IPS-18c (cell line): ENCODE measurements around the gene DPT.

ENCODE experiments used
- H3K4me3 ChIP-seq: 2 replicates; pipeline ENCODE4 v1.7.0; 2013; ENCODE audit warnings: low read depth, mild to moderate bottlenecking, low read length, moderate library complexity; ENCODE audit not compliant: insufficient read depth
- H3K9me3 ChIP-seq: one replicate; pipeline ENCODE4 v1.6.1; 2013; ENCODE audit warnings: mild to moderate bottlenecking, low read length, moderate library complexity; ENCODE audit not compliant: control insufficient read depth, insufficient read depth

The DPT gene

DNA sequence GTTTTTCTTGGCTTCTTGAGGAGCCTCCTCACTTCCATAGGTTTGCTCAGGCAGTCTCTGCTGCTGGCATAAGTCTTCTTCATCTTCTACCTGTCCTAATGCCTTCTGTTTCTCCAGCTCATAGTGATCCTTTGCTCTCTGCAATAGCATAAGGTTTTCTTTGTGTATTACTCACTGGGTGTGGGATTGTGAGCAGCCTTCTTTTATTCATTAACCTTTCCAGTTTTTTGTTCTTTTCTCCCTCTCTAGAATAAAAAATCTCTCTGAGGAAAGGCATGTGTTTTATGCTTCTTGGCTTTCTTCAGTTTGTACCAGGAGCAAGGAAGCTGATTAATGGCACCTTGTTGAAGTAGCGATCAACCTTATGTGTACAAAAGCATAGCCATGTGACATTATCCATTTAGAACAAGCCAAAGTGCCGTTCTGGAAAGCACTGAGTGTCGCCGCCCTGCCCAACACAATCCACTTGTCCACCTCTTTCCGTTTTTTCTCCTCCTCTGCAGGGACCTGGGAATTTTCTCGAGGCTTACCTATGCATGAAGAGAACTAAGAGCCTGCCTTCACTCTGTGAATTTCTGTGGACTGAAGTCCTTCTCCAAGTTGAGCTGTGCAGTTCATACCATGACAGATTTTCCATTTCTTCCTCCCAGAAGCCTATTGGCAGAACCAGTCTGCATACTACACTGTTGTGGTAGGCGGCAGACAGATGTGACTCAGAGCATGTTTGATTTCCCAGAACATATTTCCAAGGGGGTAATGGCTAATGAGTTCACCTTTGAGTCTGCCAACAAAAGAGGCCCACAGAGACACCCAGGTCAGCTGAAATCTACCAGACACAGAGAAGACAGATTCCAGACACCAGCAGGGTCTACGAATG lies 39.0 kb downstream of the DPT start:
- Histone ChIP-seq H3K4me3 (no peak overlapping the region), H3K9me3 (no peaks in the 10 kb centered on the region)

DNA sequence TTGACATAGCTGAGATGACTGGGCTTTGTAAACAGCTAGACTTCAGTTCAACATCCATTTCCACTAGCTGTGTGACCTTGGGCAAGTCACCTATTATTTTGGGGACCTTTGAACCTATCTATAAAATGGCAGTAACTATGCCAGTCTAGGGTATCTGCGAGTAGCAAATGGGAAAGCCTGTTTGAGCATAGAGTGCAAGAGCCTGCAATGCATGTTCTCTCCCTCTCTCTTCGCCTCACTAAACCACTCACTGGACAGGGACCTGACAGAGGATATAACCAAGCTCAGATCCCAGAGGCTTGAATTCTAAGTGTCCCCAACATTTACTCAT lies 39.7 kb downstream of the DPT start:
- no peaks in the 10 kb centered on the region for H3K9me3 ChIP-seq
- no peak overlapping the region for H3K4me3 ChIP-seq

DNA sequence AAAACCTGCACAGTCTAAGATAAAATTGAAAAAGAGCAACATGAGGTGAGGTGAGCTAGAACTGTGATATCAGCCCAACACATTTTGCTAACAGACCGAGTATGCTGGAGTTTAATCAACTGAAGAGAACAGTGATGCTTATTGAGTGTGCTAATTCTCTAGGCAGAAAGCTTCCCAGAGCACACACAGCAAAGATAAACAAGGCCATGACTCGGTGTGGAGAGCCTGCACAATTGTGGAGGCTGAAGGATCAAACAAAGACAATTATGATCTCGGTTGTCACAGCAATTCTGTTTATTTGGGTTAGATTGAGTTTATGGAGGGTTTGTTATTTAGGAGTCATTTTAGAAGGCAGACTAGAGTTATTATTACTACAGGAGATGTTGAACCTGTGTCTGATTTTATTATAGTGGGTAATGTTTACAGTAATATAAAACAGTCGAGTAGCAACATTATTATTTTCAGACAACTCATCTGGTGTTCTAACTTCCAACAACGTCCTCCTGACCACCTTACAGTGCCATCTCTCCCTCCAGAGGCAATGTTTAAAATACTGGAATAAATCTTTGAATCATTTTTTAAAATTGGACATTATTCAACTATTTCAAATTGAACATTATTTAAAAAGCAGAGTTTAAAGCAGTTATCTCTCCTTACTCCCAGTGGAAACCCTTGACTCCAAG lies 40.2 kb downstream of the DPT start:
- Histone ChIP-seq H3K4me3 (no peak overlapping the region), H3K9me3 (no peaks in the 10 kb centered on the region)

DNA sequence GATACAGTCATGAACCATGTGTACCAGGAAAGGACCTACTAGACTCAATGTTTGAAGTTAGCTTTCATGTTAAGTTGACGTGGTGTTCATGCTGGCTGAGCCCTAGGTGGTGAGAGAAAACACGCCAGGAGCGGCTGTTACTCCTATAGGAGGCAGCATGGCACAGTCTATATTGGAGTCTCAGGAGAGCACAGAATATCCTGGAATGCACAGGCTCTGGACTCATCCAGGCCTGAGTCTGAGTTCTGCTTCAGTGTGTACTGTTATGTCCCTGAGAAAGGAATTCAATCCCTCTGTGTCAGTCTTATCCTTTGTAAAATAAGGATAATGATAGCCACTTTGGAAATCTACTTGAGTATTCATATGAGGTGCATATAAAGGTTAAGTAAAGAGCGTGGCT lies 41.2 kb downstream of the DPT start:
- no peaks in the 10 kb centered on the region for H3K9me3 ChIP-seq
- no peak overlapping the region for H3K4me3 ChIP-seq

DNA sequence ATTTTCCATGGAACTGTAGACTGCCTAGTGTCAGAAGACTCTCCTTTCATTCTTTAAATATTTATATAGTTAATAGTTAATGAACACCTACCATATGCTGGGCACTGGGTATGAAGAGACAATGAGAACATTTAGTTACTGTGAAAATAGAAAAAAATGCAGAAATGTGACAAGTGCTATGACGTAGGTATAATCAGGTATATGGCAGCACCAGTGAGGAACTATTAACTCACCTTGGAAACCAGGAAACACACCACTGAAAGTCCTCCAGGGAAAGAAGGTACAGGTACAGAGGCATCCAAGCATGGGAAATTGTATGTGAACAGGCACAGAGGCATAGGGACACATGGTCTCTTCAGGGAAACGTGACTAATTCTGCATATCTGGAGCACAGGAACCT lies 42.3 kb downstream of the DPT start:
- H3K9me3 ChIP-seq = no peaks in the 10 kb centered on the region
- no peak overlapping the region for H3K4me3 ChIP-seq

DNA sequence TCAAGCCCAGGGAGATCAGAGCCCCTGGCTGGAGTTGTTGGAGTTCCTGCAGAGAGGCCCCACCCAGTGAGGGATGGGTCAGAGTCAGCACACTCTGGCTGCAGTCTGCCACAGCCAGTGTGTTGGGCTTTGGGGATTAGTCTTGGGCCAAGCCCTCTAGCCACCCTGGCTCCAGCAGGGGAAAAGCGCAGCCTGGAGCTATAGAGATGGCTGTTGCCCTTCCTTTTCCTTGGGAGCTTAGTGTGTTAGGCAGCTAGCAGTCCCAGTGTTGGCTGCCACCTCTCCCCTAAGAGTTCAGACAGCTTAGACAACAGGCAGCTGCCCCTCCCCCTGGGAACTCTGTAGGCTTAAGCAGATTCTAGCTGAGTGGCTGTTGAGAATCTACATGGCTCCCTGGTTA lies 45.1 kb downstream of the DPT start:
- Histone ChIP-seq H3K4me3 (no peak overlapping the region), H3K9me3 (no peaks in the 10 kb centered on the region)

DNA sequence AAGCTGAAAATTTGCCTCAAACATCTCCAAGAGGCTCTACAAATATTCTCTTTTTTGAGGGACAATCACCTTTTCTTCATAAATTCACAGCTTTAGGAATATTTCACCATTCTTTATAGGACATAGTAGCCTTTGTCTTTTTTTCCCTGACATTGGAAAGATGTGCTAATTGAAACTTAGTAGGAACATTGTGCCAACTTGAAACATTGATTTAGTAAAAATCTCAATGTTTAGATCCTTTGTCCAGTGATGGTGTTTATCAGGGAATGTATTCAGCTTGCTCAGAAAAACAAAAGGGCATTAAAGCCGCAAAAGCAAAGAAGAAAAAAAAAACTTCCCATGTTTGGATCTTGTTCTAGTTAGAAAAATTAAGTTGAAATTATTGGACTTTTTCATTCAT lies 52.1 kb downstream of the DPT start:
- no peaks in the 10 kb centered on the region for H3K9me3 ChIP-seq
- no peak overlapping the region for H3K4me3 ChIP-seq

DNA sequence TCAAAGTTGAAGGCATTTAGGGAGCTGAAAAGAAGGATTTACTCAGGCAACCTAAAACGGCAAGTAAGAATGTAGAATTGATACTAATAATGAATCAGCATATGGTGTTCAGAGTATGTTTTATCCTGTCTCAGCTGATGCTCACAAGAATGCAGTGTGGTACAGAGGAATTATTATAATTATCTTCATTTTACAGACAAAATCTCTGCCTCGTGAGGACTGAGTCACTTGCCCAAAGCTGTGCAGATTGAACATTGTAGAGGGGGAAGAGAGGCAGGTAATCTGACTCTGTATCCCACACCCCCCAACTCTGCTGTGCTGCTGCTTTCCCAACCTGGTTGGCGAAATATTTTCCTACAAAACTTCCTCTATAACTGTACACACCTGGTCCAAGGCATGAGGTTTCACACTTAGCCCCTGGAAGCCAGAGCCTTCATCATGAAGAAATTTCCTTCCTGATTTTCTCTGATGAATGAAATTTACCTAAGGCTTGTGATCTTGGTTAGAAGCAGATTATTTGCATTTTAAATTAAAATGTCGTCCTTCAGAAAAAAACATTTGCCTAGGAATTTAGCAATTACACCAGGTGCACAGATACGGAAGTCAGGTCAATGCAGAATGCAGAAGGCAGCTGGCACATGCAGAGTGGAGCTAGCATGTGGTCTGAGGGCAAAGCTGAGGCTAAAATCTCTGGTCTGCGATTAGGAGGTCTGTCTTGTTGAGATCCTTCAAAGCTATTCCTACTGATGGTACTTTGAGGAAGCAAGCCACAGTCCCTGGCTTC lies 52.8 kb downstream of the DPT start:
- H3K9me3 ChIP-seq = no peaks in the 10 kb centered on the region
- H3K4me3 ChIP-seq = no peak overlapping the region

DNA sequence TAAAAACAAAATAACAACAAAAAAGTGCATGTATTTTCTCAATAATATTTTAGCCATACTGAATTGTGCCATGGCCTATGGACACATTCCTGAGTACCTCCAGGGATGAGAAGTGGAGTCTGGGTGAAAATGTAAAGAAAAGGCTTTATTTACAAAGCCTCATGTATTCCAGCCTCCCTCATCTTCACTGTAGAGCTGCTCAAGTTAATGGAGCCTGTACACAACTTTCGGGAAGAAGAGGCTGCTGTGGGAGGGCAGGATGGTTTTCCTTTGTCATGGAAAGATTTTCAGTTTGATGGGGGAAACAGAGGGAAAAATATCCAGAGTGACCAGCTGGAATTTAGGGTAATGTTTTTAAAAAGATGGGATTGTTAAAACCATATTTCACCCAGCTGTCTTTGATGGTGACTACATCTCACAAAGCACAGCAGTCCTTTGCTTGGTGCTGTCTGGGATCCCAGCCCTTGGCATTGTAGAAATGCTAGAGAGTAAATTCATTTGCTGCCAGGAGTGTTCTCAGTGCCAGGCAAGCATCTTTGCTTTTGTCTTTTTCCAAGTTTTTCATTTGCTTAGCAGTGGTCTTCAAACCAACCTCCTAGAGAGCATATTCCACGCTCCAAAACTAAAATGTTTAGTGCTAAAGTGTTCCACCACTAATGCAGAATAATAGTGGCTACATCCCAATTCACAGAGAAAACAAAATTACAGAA lies 54.9 kb downstream of the DPT start:
- H3K4me3 ChIP-seq = no peak overlapping the region
- H3K9me3 ChIP-seq = no peaks in the 10 kb centered on the region

DNA sequence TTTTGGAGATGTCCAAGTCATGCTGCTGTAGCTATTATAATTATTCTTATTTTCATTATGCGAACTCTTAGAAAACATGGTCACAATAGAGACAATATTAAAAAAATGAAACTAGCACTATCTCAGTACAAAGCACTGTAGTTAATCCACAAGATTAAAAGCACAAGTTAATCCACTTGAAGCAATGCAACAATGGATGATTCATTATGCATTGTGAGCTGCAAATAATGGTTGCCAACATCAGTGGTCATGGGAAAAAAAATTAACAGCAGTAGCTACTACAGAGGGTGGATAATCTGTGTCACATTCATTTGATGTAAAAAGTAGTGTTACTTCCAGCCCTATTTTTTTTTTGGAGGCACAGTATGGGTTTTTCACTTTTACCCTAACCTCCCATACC lies 56.7 kb downstream of the DPT start:
- no peak overlapping the region for H3K4me3 ChIP-seq
- peaks cover 2% of the 10 kb centered on the region for H3K9me3 ChIP-seq

DNA sequence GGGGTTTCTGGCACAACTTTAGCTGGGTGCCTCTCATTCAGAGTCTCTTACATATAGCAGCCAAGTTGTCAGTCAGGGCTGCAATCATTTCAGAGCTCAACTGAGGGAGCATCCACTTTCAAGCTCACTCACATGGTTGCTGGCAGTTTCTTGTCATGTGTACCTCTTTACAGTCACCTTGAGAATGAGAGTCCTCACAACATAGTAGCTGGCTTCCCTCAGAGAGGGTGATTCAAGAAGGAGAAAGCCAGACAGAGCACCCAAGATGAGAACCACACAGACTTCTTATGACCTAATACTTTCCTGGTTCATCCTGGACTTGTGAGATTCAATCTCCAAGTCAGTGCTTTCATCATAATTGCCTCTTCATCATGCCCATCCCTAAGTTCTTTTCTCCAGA lies 57.2 kb downstream of the DPT start:
- Histone ChIP-seq H3K9me3 (peaks cover 2% of the 10 kb centered on the region), H3K4me3 (no peak overlapping the region)

DNA sequence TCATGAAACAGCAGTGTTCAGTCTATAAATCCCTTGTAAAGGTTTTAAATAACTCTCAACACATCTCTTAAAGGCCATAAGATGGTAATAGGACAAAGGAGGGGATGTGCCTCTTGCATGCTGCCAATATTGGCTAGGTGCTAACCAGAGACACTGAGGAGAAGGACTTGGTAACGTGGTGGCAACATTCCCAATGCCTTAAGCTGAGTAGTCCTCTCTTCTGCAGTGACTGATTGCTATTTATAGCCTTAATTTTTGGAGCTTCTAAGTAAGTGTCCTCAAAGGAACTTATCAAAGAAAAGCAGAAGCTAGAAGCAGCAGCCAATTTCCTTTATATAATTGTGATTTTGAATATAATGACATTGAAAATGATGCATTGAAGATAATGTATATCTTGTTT lies 63.0 kb downstream of the DPT start:
- no peak overlapping the region for H3K4me3 ChIP-seq
- H3K9me3 ChIP-seq = peaks cover 2% of the 10 kb centered on the region

DNA sequence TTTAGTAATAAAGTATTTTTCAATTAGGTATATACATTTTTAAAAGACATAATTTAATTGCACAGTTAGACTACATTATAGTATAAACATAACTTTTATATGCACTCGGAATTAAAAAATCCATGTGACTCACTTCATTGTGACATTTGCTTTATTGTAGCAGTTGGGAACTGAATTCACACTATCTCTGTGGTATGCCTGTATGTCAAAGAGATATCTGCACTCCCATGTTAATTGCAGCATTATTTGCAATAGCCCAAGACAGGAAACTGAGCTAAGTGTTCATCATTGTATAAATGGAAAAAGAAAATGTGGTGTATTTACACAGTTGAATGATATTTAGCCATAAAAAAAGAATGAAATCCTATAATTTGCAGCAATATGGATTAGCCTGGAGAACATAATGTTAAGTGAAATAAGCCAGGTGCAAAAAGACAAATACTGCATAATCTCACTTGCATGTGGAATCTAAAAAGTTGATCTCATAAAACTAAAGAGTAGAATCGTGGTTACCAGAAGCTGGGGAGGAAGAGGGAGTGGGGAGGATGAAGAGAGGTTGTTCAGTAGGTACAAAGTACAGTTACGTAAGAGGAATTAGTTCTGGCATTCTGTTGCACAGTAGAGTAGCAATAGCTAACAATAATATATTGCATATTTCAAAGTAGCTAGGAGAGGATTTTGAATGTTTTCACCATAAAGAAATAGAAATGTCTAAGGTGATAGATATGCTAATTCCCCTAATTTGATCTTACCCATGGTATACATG lies 64.8 kb downstream of the DPT start:
- no peak overlapping the region for H3K4me3 ChIP-seq
- peaks cover 2% of the 10 kb centered on the region for H3K9me3 ChIP-seq

DNA sequence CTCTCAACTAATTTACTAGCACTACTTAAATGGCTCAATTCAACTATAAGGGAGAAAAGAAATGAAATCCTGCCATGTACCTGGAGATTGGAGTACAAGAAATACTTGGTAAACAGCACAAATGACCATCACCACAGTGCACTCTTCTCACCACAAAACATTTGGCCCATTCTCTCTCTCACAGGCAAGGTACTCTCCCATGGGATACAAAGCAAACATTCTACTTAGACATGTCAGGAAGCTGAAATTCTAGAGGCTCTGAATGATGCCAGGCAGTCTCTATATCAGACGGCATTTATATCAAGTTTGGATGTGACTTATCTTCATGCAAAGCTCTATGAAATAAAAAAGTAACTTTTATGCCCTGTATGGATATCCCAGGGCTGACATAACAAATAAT lies 72.5 kb downstream of the DPT start:
- Histone ChIP-seq H3K4me3 (no peak overlapping the region), H3K9me3 (no peaks in the 10 kb centered on the region)

DNA sequence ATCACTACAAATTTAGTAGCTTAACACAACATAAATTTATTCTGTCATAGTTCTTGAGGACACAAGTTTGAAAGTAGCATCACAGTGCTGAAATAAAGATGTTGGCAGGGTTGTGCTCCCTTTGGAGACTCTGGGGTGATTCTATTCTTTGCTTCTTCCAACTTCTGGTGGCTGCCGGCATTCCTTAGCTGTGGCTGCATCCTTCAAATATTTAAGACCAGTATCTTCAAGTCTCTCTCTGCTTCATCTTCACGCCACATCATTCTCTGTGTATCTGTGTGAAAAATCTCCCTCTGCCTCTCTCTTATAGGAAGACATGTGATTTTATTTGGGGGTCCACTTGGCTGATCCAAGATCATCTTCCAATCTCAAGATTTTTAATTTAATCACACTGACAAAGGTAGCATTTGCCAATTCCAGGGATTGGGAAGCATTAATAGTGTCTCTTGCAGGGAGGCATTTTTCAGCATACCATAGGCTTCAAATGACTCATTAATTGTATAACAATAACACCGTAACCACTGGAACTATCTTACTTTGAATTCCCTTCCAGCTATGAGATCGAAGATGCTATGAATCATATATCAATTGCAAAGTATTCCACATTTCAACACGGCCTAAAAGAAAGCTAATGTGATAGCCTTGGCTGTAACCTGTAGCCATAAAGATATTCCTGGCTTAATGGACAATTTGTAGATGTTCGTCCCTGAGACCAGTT lies 74.6 kb downstream of the DPT start:
- H3K4me3 ChIP-seq = no peak overlapping the region
- H3K9me3 ChIP-seq = no peaks in the 10 kb centered on the region

DNA sequence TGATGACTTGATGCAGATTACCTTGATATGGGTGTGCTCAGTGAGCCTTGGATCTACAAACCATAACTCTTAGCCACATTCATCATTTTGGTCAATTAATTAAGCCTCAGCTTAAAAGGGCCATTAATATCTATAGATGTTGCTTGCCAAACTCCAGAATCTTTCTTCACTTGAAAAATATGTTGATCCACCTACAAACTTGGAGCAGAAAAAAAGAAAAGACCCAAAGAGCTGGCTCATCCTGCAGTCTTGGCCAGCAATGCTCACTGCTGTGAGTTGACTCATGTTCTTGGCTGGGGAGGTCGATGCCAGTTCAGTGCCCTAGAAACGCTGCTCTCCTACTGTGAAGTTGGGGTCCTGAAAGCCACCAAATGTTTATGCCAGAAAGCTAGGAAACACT lies 75.4 kb downstream of the DPT start:
- Histone ChIP-seq H3K4me3 (no peak overlapping the region), H3K9me3 (no peaks in the 10 kb centered on the region)
